Hematopoietic multipotent progenitor cell treated with erythropoietin and hydrocortisone succinate and interleukin-3 and kit ligand, for 8 days (in vitro differentiated cells): ENCODE measurements around the gene KCNAB2.

ENCODE experiments used
- DNase-seq: peaks from one replicate; pipeline ENCODE4 v3.0.0-alpha.2; 2015

Gene KCNAB2

DNA sequence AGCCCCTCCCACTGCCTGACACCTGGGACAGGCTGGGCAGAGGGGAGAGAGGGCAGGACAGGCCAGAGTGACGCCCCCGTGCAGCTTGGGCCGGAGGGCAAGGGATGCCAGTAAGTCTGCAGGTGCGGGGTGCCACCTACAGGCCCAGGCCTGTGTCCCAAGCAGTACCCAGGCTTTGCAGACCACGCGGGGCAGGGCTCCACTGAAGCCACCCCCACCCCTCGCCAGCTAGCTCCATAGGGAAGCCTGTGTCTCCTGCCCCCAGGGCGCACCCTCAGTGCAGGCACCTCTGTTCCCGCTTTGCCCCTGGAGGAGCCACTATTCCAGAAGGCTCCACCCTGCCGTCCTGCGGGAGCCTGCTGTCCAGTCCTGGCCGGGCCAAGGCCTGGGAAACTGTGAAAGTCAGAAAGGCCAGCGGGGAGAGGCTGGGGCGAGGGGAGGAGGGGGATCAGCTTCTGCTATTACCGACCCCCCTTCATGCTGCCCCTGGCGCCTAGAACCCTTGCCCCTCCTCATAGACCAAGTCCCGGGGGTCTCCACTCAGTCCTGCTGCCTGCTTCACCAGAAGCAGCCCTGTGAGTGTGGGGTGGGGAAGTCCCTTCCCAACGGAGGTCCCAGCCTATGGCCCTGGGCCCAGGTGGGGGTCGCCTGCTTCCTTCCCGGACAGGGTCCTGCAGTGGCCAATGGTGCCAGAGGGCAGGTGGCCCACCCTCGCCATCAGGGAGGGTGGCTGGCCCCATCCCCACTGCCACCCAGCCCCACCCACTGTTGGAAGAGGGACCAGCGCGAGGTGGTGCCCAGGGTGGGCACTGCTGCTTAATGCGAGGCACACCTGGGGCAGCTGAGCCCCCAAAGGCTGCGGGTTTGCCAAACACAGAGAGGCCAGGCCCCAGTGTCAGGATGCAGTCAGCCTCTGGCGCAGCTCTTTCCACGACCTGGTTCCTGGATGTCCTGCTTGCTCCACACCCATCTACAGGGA is 54.4 kb downstream of the KCNAB2 start:
- no peak for DNase-seq

DNA sequence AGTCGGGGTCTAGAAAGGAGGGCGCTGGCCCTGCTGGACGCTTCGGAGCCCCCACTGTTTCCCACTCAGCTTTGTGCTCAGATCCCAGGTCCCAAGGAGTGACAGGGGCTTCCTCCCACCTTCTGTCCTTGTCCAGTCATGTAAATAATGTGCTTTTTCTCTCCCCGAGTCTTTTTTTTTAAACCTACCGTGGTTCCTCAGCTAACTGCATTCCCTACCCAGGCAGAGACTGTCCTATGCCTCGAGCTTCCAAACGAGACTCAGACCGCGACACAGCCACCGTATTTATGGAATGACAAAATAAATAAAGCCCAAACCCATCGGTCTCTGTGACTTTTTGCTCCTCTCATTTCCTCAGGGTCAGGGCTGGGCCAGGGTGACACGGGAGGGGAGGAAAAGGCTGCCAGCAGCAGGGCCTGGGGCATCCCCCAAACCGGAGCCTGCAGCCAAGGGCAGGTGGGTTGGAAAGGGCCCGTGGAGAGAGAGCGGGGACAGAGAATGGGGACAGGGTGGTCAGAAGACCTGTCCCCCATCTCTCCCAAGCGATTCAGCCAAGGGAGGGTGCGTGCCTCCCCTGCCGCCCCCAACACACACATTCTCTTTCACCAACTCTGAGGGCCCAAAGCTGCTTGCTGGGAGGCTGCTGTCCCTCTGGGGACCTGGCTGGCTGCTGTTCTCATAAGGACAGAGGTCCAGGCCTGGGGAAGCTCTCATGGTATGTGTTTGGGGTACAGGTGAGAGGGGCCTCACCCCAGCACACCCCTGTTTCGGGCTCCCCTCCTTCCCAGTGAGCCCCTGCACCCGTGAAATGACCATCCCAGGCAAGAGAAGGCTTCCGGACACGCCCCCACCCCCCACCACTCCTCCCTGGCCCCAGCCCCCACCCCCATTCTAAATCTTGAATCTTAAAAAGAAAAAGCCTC is 55.4 kb downstream of the KCNAB2 start:
- DNase-seq = no peak

DNA sequence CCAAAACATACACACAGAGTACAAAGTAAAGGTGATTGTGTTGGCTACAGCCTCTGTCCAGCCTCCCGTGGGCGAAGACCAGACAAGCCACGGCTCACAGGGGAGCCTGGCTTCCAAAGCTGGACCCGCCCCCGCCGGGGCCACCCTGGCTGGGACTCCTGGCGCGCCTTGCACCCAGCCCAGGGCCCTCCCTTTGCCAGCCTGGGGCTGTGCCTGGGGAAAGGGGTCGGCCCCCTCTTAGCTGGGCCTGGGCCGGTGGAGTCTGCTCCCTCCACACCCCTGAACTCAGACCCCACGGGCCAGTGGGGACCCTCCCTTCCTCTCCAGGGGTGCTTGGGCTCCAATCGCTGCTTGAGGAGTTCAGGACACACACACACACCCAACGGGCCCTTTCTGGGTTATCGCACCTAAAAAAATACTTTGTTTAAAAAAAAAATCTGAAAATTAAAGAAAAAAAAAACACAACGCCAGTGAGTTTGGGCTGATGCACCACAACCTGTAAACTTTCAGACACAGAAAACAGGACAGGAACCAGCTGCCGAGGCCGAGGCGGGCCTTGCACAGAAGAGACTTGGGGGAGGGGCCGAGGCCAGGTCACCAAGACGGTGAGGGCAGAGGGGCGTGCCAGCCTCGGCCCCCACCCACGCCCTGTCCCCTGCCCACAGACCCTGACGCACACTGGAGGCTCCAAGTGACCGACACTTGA is 56.3 kb downstream of the KCNAB2 start:
- no peak for DNase-seq

GRCh38 chr1:6102532-6102845 is 56.8 kb downstream of the KCNAB2 start:
- no peak for DNase-seq

- DNase-seq = no peak
Observed at GRCh38 chr1:6103111-6103853, 57.6 kb downstream of the KCNAB2 start.

DNA sequence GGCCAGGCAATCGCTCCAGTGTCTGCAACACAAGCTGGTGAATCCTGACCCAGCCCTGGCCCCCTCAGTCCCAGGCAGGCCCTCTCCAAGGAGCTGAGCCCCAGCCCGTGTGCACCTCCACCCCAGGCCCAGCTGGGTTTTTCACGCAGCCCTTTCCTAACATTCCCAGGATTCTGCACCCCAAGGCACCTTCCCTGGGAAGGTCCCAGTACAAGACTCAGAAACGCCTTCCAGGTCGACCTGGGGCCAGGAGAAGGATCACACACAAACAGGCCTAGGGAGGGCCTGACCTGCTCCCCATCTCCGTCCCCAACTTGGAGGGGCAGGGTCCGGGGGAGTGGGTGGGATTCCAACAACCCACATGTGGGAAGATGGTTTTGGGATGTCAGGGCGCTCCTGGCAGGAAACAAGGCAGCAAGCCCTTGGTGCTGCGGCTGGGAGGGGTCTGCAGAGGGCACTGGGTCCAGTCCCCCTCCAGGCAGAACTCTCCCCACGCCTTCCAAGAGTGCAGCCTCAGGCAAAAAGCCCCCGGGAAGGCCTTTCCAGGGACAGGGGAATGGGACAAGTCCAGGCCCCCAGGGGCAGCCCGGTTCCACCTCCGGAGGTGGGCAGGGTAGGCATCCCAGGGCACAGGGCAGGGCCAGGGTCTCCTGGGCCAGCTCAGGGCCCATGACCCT is 58.3 kb downstream of the KCNAB2 start:
- no peak for DNase-seq

GRCh38 chr1:6104631-6105030 is 58.9 kb downstream of the KCNAB2 start:
- no peak for DNase-seq

DNA sequence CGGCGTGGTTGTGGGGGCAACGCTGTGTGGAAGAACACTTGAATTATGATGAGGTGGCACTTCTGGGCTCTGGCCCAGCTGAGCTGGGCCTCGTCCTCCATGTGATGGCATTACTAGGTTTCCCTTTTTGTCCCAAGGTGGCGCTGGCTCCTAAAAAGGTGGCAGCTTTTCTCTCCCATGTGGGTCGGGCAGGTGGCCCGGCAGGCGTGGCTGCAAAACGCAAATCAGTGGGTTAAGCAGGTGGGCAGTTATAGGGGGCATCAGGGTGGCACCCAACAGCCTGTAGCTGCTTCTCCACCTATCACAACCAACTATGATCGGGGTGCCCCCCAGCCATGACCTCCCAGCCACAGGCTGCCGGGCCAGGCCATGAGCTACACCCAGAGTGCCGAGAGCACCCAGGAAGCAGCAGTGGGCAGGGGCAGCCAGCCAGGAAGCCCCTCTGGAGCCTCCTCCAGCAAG is 59.6 kb downstream of the KCNAB2 start:
- no peak for DNase-seq

DNA sequence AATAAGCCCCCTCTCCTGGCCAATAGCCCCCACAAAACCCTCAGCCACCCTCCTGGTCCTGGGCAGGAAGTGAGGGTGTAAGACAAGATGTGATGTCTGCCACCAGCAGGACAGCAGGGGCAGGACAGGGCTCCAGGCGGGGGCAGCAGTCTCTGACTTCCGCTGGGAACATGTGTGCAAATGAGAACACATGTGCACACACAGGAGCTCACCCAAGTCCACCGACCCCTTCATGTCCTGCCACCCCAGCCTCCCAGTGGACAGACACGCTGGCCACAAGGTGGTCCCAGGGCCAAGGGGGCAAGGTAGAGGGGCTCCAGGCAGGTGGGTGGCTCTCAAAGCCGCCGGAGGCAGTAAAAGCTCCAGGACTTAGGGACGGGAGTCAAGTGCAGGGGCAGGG is 60.1 kb downstream of the KCNAB2 start:
- DNase-seq = no peak

- DNase-seq = no peak
Observed at GRCh38 chr1:6106321-6106731, 60.6 kb downstream of the KCNAB2 start.

- no peak for DNase-seq
Observed at GRCh38 chr1:6106977-6107376, 61.3 kb downstream of the KCNAB2 start.

GRCh38 chr1:6107409-6108356 is 62.0 kb downstream of the KCNAB2 start:
- no peak for DNase-seq

- DNase-seq = no peak
Observed at GRCh38 chr1:6108476-6108875, 62.8 kb downstream of the KCNAB2 start.

GRCh38 chr1:6108937-6109614 is 63.4 kb downstream of the KCNAB2 start:
- peak; percentile 56 for DNase-seq

GRCh38 chr1:6109688-6110087 is 64.0 kb downstream of the KCNAB2 start:
- no peak for DNase-seq

- DNase-seq = no peak
Observed at GRCh38 chr1:6110326-6110725, 64.6 kb downstream of the KCNAB2 start.

- DNase-seq = no peak
Observed at GRCh38 chr1:6111571-6111970, 65.9 kb downstream of the KCNAB2 start.

DNA sequence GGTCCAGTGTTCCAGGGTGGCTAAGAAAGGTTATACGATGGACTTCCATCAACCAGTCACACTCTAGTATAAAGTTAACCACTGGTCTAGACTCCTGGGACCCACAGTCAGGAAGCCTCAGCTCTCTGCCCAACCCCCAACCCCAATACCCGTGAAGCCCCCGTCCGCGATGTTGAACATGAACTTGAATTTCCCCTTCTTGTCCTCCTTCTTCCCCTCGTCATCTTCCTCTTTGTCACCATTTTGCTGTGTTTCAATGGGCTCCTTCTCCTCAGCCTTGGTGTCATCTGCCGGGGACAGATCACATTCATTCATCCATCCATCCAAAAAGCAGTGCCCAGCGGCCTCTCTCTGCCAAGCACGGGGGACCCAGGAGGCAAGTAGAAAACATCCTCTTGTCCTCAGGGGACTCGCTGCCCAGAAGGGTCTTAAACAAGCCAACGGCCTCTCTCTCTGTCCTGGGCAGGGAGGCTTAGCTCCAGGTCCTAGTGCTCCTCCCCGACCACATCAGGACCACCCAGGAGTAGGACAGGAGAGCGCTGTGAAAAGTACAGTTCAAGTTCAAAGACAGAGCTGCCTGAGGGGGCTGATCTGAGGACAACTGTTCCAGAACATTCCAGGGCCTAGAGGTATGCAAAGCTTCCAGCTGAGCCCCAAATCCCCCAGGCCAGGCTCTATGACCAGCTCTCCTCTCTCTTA is 66.5 kb downstream of the KCNAB2 start:
- no peak for DNase-seq

DNA sequence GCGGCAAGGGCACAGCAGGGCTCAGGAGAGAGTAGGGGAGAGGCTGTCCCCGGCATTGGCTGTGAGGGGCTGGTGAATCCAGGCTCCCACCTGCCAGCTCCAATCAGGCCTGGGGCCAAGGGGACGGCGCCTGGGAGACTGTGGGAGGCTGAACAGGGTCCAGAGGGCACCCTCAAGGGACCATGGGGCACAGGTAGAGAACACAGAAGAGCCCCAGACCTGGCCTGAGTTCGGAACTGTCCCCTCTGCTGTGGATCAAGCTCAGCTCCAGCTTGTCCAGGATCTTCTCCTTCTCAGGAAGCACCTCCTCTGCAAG is 67.0 kb downstream of the KCNAB2 start:
- DNase-seq = no peak
